Body of pancreas (tissue), 4 donors: Measurements from ENCODE around the gene LDHB. TPM values are rescaled to one million over a fixed set of nuclear protein-coding genes. Genes with fewer than 3 reads are reported as not detected.
A peak's percentile ranks its signal among the peaks of the same experiment; 100 is the strongest.

Experiments
- ATAC-seq: fragments of 150-250 bp; one replicate; pipeline ENCODE4 v1.9.1; 2016
- DNase-seq, 4 donors: peaks; one replicate each; pipeline ENCODE4 v3.0.0-alpha.2; 2019
- H3K27ac ChIP-seq, 4 donors: fragments of 200-600 bp; sonication (generic); 1 replicate in 3 of 4; 2 replicates in 1 of 4; pipeline versions ENCODE4 v1.5.1 to v1.6.1; 2016 to 2019; ENCODE audit warnings: mild to moderate bottlenecking in 1 of 4, mixed read lengths in 1 of 4, moderate library complexity in 1 of 4
- H3K27me3 ChIP-seq, 2 donors: fragments of 200-600 bp; sonication (generic); one replicate each; pipeline ENCODE4 v1.6.0; 2016; ENCODE audit warnings: mild to moderate bottlenecking in 1 of 2
- H3K36me3 ChIP-seq, 2 donors: fragments of 200-600 bp; sonication (generic); replicated peaks in 1 of 2; 2 replicates each; pipeline ENCODE4 v1.5.1; 2016; ENCODE audit warnings: low read depth in 2 of 2; ENCODE audit not compliant: insufficient read depth in 1 of 2
- H3K4me1 ChIP-seq: fragments of 200-600 bp; sonication (generic); one replicate; pipeline ENCODE4 v1.6.0; 2016
- H3K4me3 ChIP-seq, 2 donors: fragments of 200-600 bp; sonication (generic); 1 replicate in 1 of 2; 2 replicates in 1 of 2; pipeline ENCODE4 v1.5.1; 2016 to 2019
- H3K9me3 ChIP-seq, 3 donors: fragments of 200-600 bp; sonication (generic); 1 replicate in 2 of 3; 2 replicates in 1 of 3; pipeline ENCODE4 v1.5.1; 2016
- POLR2A ChIP-seq, 3 donors: fragments of 450-650 bp; IDR thresholded peaks; one replicate each; pipeline ENCODE4 v1.6.1; 2016; ENCODE audit warnings: antibody characterized with exemption in 3 of 3, mild to moderate bottlenecking in 2 of 3
- WGBS, 2 donors: methylation state at CpG; one replicate each; pipeline ENCODE4 v1.1.5; 2017; 5-methylcytosine and 5-hydroxymethylcytosine counted together
- intact Hi-C: fragments of 100-400 bp; cut with DNase I; formaldehyde crosslinking; loops from one replicate; pipeline ENCODE4 v1.15.1; 2023
- total RNA-seq, 2 donors: library from RNA; depleted of rRNA; stranded (reverse); fragments of >200 nt; gene quantifications; one replicate each; pipeline ENCODE4 v1.1.0, GENCODE V29; 2016
- TF ChIP-seq, protein P1 (sequence below), 7 experiments: fragments of 450-650 bp in 4 of 7; fragments of 200-600 bp in 3 of 7; sonication (generic) in 3 of 7; IDR thresholded peaks; one replicate each; pipeline ENCODE4 v1.5.1; 2016 to 2019; ENCODE audit warnings: antibody characterized with exemption in 7 of 7

The LDHB gene
- total RNA-seq, 2 donors from 2014 or later, result 121 to 194 TPM

DNA sequence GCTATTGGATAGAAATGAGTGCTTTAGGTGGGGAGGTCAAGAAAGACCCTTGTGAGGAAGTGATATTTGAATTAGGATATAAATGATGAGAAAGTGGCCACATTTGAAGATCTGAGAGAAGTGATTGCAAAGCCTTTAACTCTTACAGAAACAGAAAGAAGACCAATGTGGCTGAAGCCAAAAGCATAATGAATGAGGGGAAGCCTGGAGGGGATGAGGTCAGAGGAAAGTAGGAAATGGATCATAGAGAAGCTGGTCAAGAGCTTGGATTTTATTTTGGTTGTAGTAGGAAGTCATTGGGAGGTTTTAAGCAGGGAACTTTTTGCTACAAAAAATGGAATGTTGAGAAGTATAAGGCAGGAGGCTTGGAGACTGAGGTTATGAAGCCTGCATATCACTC lies 49.4 kb downstream of the LDHB start:
- Histone ChIP-seq H3K27me3 (no peaks in the 10 kb centered on the region), H3K27ac (no peak overlapping the region), H3K36me3 (no peaks in the 10 kb centered on the region), H3K4me1 (peaks cover 20% of the 10 kb centered on the region), H3K4me3 (no peak overlapping the region), H3K9me3 (no peaks in the 10 kb centered on the region)
- ATAC-seq (no peak), DNase-seq (no peak)
- no peak for TF ChIP-seq POLR2A (IDR thresholded peaks at IDR 0.05)
- TF ChIP-seq, protein P1, sequence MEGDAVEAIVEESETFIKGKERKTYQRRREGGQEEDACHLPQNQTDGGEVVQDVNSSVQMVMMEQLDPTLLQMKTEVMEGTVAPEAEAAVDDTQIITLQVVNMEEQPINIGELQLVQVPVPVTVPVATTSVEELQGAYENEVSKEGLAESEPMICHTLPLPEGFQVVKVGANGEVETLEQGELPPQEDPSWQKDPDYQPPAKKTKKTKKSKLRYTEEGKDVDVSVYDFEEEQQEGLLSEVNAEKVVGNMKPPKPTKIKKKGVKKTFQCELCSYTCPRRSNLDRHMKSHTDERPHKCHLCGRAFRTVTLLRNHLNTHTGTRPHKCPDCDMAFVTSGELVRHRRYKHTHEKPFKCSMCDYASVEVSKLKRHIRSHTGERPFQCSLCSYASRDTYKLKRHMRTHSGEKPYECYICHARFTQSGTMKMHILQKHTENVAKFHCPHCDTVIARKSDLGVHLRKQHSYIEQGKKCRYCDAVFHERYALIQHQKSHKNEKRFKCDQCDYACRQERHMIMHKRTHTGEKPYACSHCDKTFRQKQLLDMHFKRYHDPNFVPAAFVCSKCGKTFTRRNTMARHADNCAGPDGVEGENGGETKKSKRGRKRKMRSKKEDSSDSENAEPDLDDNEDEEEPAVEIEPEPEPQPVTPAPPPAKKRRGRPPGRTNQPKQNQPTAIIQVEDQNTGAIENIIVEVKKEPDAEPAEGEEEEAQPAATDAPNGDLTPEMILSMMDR (IDR thresholded peaks at IDR 0.05), result no peak
- intact Hi-C loops, result no loop called here

DNA sequence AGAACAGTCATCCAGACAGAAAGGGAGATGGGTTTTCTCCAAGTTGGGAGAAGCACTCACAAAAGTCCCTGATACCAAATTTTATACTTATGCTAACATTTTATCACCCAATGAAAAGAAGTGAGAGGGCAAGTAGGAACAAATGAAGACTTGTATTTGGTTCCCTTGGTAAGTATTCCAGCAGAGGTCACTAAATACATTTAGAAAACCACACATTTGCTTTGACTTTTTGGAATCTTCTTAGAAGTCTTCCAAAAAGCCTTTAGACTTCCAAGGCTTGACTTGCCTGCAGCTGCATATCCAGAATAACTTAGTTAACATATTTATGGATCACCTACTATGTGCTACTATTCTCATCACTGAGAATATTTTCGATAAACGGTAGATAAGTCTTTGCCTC lies 49.9 kb downstream of the LDHB start:
- Histone ChIP-seq H3K27me3 (no peaks in the 10 kb centered on the region), H3K4me1 (peaks cover 18% of the 10 kb centered on the region), H3K4me3 (no peak overlapping the region), H3K27ac (peak overlapping the region in 1 of 4 donors; percentile 24), H3K36me3 (no peaks in the 10 kb centered on the region), H3K9me3 (no peaks in the 10 kb centered on the region)
- intact Hi-C loops, result no loop called here
- no peak for TF ChIP-seq POLR2A (IDR thresholded peaks at IDR 0.05)
- TF ChIP-seq, protein P1 (IDR thresholded peaks at IDR 0.05), result peak; percentile 9 to 64 (median 58)
- WGBS, 2 donors, result 26 to 28% methylated on average over 2 of the region's 2 CpGs
- ATAC-seq (peak; percentile 52), DNase-seq (no peak)

DNA sequence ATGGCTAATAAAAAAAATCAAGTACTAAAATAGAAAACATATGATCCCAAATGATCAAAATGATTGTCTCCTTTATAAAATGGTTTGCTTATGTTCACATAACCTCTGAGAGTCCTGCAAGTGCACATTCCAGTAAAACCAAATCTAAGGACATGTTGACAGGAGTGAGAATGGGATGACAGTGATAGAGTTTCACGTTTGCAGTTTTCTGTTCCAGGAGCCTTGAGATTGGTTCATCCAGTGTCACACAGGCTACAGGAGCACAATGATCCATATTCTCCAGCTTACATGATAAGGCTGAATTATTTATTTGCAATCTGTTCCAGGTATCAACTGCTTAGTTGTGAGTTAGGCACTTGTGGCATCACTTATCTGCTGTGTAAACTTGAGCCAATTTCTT lies 51.5 kb downstream of the LDHB start:
- no peaks in the 10 kb centered on the region for H3K36me3 ChIP-seq
- no peak for ATAC-seq
- no peaks in the 10 kb centered on the region for H3K9me3 ChIP-seq
- H3K4me1 ChIP-seq, result peaks cover 19% of the 10 kb centered on the region
- no peak for DNase-seq
- no peaks in the 10 kb centered on the region for H3K27me3 ChIP-seq
- intact Hi-C loops, result no loop called here
- no peak for TF ChIP-seq POLR2A (IDR thresholded peaks at IDR 0.05)
- TF ChIP-seq, protein P1 (IDR thresholded peaks at IDR 0.05), result no peak
- no peak overlapping the region for H3K4me3 ChIP-seq
- WGBS, 2 donors, result 4 to 16% methylated on average over 1 of the region's 1 CpG
- H3K27ac ChIP-seq, result no peak overlapping the region

DNA sequence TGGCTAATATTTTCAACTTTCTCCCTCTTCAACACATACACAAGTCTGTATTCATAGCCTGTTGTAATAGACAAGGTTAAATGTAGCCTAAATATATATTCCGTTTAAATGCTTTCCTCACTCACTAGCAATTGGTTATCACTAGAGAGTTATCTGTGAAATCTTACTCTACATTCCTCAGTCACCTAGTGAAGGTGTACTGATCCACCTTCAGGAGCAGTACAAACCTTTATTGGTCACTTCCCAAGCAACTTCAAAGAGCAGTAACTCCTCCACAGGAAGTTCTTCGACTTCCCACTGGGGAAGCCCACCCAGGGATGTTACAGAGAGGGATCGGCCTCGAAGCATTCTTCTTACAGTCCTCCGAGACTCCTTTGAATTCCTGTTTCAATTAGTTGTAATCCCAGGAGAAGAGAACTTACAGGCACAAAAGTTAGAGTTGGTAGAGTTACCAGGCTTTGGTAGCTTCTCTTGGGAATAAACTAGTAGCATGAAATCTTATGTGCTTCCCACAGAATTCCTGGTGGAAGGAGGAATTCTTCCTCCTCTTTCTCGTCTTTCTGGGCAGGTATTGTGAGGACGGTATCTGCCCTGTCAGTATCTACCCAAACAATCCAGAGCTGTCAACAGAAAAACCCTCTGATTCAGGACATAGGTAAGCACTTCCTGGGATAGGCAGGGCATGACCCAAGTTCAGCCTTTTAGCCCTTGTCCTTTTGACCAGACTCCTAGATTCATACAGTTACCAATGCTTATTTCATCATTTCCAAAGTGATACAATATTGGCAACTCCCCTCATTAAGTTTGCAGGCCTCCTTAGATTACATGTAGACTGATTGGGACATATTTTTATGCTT lies 53.2 kb downstream of the LDHB start, which contains the start of gene GYS2:
Gene GYS2, minus strand, starts transcription at position 603 of the 857 bp plus-strand sequence. Its CDS starts 255 bp downstream, at position 348.
- 49 to 54% methylated on average over 7 of the region's 7 CpGs for WGBS, 2 donors

More for the DNA sequence above, 53.2 kb downstream of the LDHB start, which contains the start of gene GYS2:
- no peak within 1 kb of the TSS for H3K4me3 ChIP-seq
- DNase-seq, result no peak
- peaks cover 27% of the 10 kb centered on the region for H3K4me1 ChIP-seq
- no peak for ATAC-seq
- H3K36me3 ChIP-seq, result no peaks in the 10 kb centered on the region
- intact Hi-C loops, result loop anchor here (5.0 kb wide), 1 partner anchor 83 kb away; no protein-coding TSS in a partner anchor
- TF ChIP-seq POLR2A (IDR thresholded peaks at IDR 0.05), result no peak
- TF ChIP-seq, protein P1 (IDR thresholded peaks at IDR 0.05), result no peak
- H3K27ac ChIP-seq, result no peak within 1 kb of the TSS
- H3K27me3 ChIP-seq, result no peaks in the 10 kb centered on the region
- H3K9me3 ChIP-seq, result no peaks in the 10 kb centered on the region
